HepG2 (cell line): ENCODE measurements around the gene SNPH. TPM values are rescaled to one million over a fixed set of nuclear protein-coding genes. Genes with fewer than 3 reads are reported as not detected.
A peak's percentile ranks its signal among the peaks of the same experiment; 100 is the strongest.

Experiments used
- GABPA ChIP-seq, 2 experiments: IDR thresholded peaks; 2 replicates each; pipeline ENCODE4 v1.6.1; 2011 to 2016; ENCODE audit warnings: low read depth in 2 of 2, low read length in 1 of 2, missing biosample characterization in 1 of 2, missing genetic modification characterization in 1 of 2
- GMEB2 ChIP-seq: IDR thresholded peaks from 2 replicates; pipeline ENCODE4 v1.6.1; 2016; ENCODE audit warnings: missing biosample characterization, missing genetic modification reagents, low read depth
- HCFC1 ChIP-seq: fragments of 150-350 bp; IDR thresholded peaks from 2 replicates; pipeline ENCODE4 v1.6.1; 2014; ENCODE audit warnings: low read depth, low read length
- HNRNPLL ChIP-seq: fragments of 200-400 bp; formaldehyde crosslinking; IDR thresholded peaks from 2 replicates; pipeline ENCODE4 v1.6.1; 2017; ENCODE audit warnings: mild to moderate bottlenecking, low read depth, low read length; ENCODE audit not compliant: poor library complexity, severe bottlenecking
- MXD3 ChIP-seq: IDR thresholded peaks from 2 replicates; pipeline ENCODE4 v1.6.1; 2016; ENCODE audit warnings: mild to moderate bottlenecking, missing biosample characterization, missing genetic modification reagents
- NAIF1 ChIP-seq: sonication (generic); formaldehyde crosslinking; IDR thresholded peaks from 2 replicates; pipeline ENCODE4 v1.5.0; 2020; ENCODE audit warnings: mild to moderate bottlenecking, missing genetic modification reagents, borderline replicate concordance
- NFYC ChIP-seq: IDR thresholded peaks from 2 replicates; pipeline ENCODE4 v1.6.1; 2016; ENCODE audit warnings: missing genetic modification reagents, missing compliant biosample characterization
- PAF1 ChIP-seq: IDR thresholded peaks from 2 replicates; pipeline ENCODE4 v1.6.1; 2016; ENCODE audit warnings: missing genetic modification reagents, missing compliant biosample characterization
- PHF5A ChIP-seq: IDR thresholded peaks from one replicate; pipeline ENCODE4 v1.6.1; 2018; ENCODE audit warnings: low read depth, missing genetic modification reagents; ENCODE audit not compliant: unreplicated experiment
- PITX1 ChIP-seq: sonication (generic); formaldehyde crosslinking; IDR thresholded peaks from 2 replicates; pipeline ENCODE4 v1.5.1; 2020; ENCODE audit warnings: mild to moderate bottlenecking, missing genetic modification reagents
- POLR2A ChIP-seq, 2 experiments: IDR thresholded peaks; 2 replicates each; pipeline ENCODE4 v1.6.1; 2011; ENCODE audit warnings: low read depth in 2 of 2, low read length in 2 of 2, mild to moderate bottlenecking in 1 of 2, moderate library complexity in 1 of 2; ENCODE audit not compliant: insufficient read depth in 1 of 2
- TOPORS ChIP-seq: sonication (generic); formaldehyde crosslinking; IDR thresholded peaks from 2 replicates; pipeline ENCODE4 v1.8.0; 2023; ENCODE audit warnings: mild to moderate bottlenecking, missing genetic modification reagents
- ZFP36L2 ChIP-seq: sonication (generic); formaldehyde crosslinking; IDR thresholded peaks from 2 replicates; pipeline ENCODE4 v1.4.0; 2020; ENCODE audit warnings: missing genetic modification reagents
- ZFP90 ChIP-seq: sonication (generic); formaldehyde crosslinking; IDR thresholded peaks from 2 replicates; pipeline ENCODE4 v1.8.0; 2022; ENCODE audit warnings: missing genetic modification reagents, mild to moderate bottlenecking, inconsistent platforms, borderline replicate concordance
- ZNF136 ChIP-seq: sonication (generic); formaldehyde crosslinking; IDR thresholded peaks from 2 replicates; pipeline ENCODE4 v1.8.1; 2022; ENCODE audit warnings: low read depth, mild to moderate bottlenecking, moderate library complexity, missing genetic modification reagents
- ZNF24 ChIP-seq: fragments of 450-650 bp; IDR thresholded peaks from 2 replicates; pipeline ENCODE4 v1.6.1; 2017; ENCODE audit warnings: antibody characterized with exemption, mild to moderate bottlenecking
- ZNF44 ChIP-seq: sonication (generic); formaldehyde crosslinking; IDR thresholded peaks from 2 replicates; pipeline ENCODE4 v1.5.1; 2020; ENCODE audit warnings: mild to moderate bottlenecking, missing genetic modification reagents
- ZNF503 ChIP-seq: sonication (generic); formaldehyde crosslinking; IDR thresholded peaks from 2 replicates; pipeline ENCODE4 v1.4.0; 2020; ENCODE audit warnings: missing genetic modification reagents
- ZNF512B ChIP-seq: sonication (generic); formaldehyde crosslinking; IDR thresholded peaks from 2 replicates; pipeline ENCODE4 v1.5.1; 2020; ENCODE audit warnings: missing genetic modification reagents, mild to moderate bottlenecking, borderline replicate concordance
- ZNF513 ChIP-seq: sonication (generic); formaldehyde crosslinking; conservative IDR thresholded peaks from 2 replicates; pipeline ENCODE4 v1.5.0; 2020; ENCODE audit warnings: missing genetic modification reagents
- ZNF580 ChIP-seq: IDR thresholded peaks from 2 replicates; pipeline ENCODE4 v1.6.1; 2016; ENCODE audit warnings: low read depth, borderline replicate concordance
- ZNF644 ChIP-seq: IDR thresholded peaks from 2 replicates; pipeline ENCODE4 v1.6.1; 2016; ENCODE audit warnings: low read depth
- polyA plus RNA-seq, 8 experiments: library from polyadenylated mRNA; depleted of rRNA in 3 of 8; stranded (reverse) in 7 of 8; unstranded in 1 of 8; fragments of >200 nt; fragmentation: Illumina TruSeq in 4 of 8; extraction: Trizol in 4 of 8; gene quantifications; 2 replicates each; pipeline versions ENCODE4 v1.2.1 to v1.2.3, GENCODE V29; 2011 to 2016; ENCODE audit warnings: low read depth in 4 of 8, missing spikeins in 1 of 8, mixed read lengths in 1 of 8; ENCODE audit not compliant: insufficient read depth in 1 of 8
- total RNA-seq, 5 experiments: library from RNA; depleted of rRNA; stranded (reverse); fragments of >200 nt; fragmentation: Illumina TruSeq; extraction: Trizol; gene quantifications; 2 replicates each; pipeline ENCODE4 v1.2.3, GENCODE V29; 2016; ENCODE audit warnings: low read depth in 1 of 5

SNPH gene
- total and polyA plus RNA-seq, 2 of the 13 experiments (the other 11 are each of a cell fraction or from before 2014, with no cell fraction given): 0.09 TPM; not detected in 1

- TF ChIP-seq PHF5A (CRISPR knock-in tag) (no peak), ZNF512B (CRISPR knock-in tag) (0 out of 2 replicates have a peak, but pooled peaks have one; percentile 13), GMEB2 (CRISPR knock-in tag) (no peak), ZNF580 (no peak), NFYC (CRISPR knock-in tag) (no peak), HNRNPLL (no peak), HCFC1 (no peak), ZNF136 (no peak), MXD3 (CRISPR knock-in tag) (no peak), PITX1 (CRISPR knock-in tag) (peak; percentile 80), POLR2A (IDR thresholded peaks at IDR 0.05; ENCODE audit: insufficient read depth in 1 of 2, low read depth in 2 of 2, low read length in 2 of 2) (no peak), ZFP36L2 (CRISPR knock-in tag) (no peak), TOPORS (CRISPR knock-in tag) (no peak), ZNF44 (CRISPR knock-in tag) (no peak), NAIF1 (CRISPR knock-in tag) (no peak), ZFP90 (CRISPR knock-in tag) (no peak), ZNF513 (no peak), ZNF503 (CRISPR knock-in tag) (0 out of 2 replicates have a peak, but pooled peaks have one; percentile 20), ZNF24 (no peak), ZNF644 (CRISPR knock-in tag) (no peak), GABPA (IDR thresholded peaks at IDR 0.05; ENCODE audit: low read depth, low read length) (no peak), GABPA (CRISPR knock-in tag; IDR thresholded peaks at IDR 0.05; ENCODE audit: low read depth) (no peak), PAF1 (CRISPR knock-in tag) (no peak)
These were observed 51.6 kb downstream of the SNPH start (continued) for GRCh38 chr20:1317545-1318255.
